Activated T-helper 2 cell treated with anti-CD3 and anti-CD28 coated beads, Interferon-gamma antibody, Interleukin-2, Interleukin-4, amounts not matched to agents 10 μg/mL and 5 μg/mL and 100 μg/mL, durations not matched to agents 14 hours and 24 hours and 36 hours (primary cell): ENCODE measurements around the gene RAB3D. TPM values are rescaled to one million over a fixed set of nuclear protein-coding genes. Genes with fewer than 3 reads are reported as not detected.
"Not testable (repeated sequence)": the region's sequence is repeated elsewhere in the genome, so short reads cannot be mapped to it uniquely, and the experiment has no call there.

Experiments
- DNase-seq: peaks from one replicate; pipeline ENCODE4 v3.0.0; 2021; ENCODE audit warnings: low spot score
- H3K27ac Mint-ChIP-seq: one replicate; pipeline ENCODE4 v1.8.0; 2021; ENCODE audit warnings: mixed read lengths
- H3K27me3 Mint-ChIP-seq: one replicate; pipeline ENCODE4 v1.8.0; 2021; ENCODE audit warnings: low read depth, mixed read lengths
- H3K36me3 Mint-ChIP-seq: one replicate; pipeline ENCODE4 v1.8.0; 2021; ENCODE audit warnings: low read depth, mixed read lengths
- H3K4me1 Mint-ChIP-seq: one replicate; pipeline ENCODE4 v1.8.0; 2021; ENCODE audit warnings: low read depth, mixed read lengths
- H3K4me3 Mint-ChIP-seq: one replicate; pipeline ENCODE4 v1.8.0; 2021; ENCODE audit warnings: low read depth, mild to moderate bottlenecking, moderate library complexity, mixed read lengths
- H3K9me3 Mint-ChIP-seq: one replicate; pipeline ENCODE4 v1.8.0; 2021; ENCODE audit warnings: mixed read lengths
- intact Hi-C: fragments of 100-400 bp; cut with micrococcal nuclease; formaldehyde crosslinking; loops from one replicate; pipeline ENCODE4 v1.15.1; 2023
- total RNA-seq: library from RNA; stranded (reverse); gene quantifications from 2 replicates; pipeline ENCODE4 v1.2.3, GENCODE V29; 2022

The RAB3D gene
- total RNA-seq, 1 donor from 2014 or later, result 9.3 TPM

DNA sequence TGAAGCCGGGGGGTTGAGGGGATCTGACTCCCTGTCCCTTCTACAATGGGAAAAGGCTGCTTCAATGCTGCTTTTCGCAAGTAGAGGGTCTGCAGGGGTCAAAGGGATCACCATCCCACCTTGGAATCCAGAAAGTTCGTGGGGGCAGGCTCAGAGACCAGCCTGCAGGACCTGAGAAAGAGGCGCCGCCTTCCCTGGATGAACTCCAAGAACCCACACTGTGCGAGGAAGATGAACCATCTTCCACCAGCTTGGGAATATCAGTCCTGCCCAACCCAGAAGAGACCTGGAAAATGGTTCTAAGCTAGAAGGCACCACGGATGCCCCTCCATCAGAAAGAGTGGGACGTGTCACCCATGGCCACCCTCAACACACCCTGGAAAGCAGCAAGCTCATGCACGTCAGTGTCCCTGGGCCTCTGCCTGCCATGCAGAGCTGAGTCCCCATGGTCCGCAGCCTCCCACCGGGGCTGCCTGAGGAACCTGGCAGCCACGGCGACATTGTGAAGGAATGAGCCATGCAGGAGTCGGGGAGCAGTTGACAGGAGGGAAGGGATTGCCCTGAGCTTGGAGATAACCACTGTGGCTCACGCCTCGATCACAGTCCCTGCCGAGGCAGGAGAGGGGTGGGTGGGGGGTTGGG lies 14.6 kb downstream of the RAB3D start:
- Mint-ChIP-seq H3K27ac (peak overlapping the region; percentile 87), H3K4me1 (peaks cover 31% of the 10 kb centered on the region), H3K4me3 (peak overlapping the region; percentile 60), H3K36me3 (peaks cover 3% of the 10 kb centered on the region), H3K27me3 (no peaks in the 10 kb centered on the region), H3K9me3 (no peaks in the 10 kb centered on the region)
- DNase-seq, result no peak
- intact Hi-C loops, result no loop called here

DNA sequence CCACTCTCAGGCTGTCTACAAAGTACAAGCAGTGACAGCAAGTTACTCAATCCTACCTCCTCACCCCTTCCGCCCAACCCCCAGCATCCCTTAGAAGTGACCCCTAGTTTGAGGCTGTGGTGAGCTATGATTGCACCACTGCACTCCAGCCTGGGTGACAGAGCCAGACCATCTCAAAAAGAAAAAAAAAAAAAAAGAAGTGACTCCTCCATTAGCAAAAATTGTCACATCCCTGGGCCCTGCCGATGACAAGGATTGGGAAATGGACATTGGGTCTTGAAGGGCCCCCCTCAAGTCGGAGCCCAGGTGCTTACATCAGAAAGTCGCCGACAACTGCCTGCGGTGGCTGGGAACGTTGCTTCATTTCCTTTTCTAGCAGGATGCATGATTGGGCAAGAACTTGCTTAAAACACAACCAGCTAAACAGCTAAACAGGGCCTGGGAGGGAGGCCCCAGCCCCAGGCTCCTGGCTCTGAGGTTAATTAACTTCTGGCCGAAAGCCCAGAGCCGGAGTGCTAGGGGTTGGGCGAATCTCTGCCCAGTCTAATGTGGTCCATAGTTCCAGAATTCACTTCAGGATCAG lies 15.3 kb downstream of the RAB3D start:
- no peaks in the 10 kb centered on the region for H3K27me3 Mint-ChIP-seq
- H3K27ac Mint-ChIP-seq, result peak overlapping the region; percentile 87
- peak overlapping the region; percentile 60 for H3K4me3 Mint-ChIP-seq
- peaks cover 3% of the 10 kb centered on the region for H3K36me3 Mint-ChIP-seq
- H3K9me3 Mint-ChIP-seq, result no peaks in the 10 kb centered on the region
- DNase-seq, result peak; percentile 41
- intact Hi-C loops, result no loop called here
- H3K4me1 Mint-ChIP-seq, result peaks cover 31% of the 10 kb centered on the region

DNA sequence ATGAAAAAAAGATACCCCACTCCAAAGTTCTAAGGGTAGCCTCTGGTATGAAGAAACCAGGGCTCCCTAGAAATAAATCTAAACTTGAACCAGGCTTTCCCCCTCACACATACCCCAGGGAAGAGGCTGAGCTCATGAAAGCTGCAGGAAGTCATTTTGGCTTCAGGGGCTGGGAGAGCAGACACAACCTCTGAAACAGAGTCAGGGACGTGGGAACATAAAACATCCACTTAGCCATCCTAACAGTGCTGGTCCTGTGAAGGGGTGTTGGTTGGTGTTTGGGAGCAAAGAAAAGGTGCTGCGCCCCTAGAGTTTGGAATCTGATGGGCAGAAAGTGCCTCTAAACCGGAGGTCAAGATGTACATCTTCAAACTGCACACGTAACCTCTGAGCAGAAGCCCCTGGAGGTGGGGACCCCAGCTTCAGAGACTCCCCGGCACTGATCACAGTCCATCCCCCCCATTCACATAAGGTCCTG lies 15.8 kb downstream of the RAB3D start:
- DNase-seq, result no peak
- intact Hi-C loops, result no loop called here
- H3K27ac Mint-ChIP-seq, result peak overlapping the region; percentile 87
- H3K36me3 Mint-ChIP-seq, result peaks cover 3% of the 10 kb centered on the region
- H3K9me3 Mint-ChIP-seq, result no peaks in the 10 kb centered on the region
- peak overlapping the region; percentile 60 for H3K4me3 Mint-ChIP-seq
- H3K4me1 Mint-ChIP-seq, result peaks cover 31% of the 10 kb centered on the region
- no peaks in the 10 kb centered on the region for H3K27me3 Mint-ChIP-seq

DNA sequence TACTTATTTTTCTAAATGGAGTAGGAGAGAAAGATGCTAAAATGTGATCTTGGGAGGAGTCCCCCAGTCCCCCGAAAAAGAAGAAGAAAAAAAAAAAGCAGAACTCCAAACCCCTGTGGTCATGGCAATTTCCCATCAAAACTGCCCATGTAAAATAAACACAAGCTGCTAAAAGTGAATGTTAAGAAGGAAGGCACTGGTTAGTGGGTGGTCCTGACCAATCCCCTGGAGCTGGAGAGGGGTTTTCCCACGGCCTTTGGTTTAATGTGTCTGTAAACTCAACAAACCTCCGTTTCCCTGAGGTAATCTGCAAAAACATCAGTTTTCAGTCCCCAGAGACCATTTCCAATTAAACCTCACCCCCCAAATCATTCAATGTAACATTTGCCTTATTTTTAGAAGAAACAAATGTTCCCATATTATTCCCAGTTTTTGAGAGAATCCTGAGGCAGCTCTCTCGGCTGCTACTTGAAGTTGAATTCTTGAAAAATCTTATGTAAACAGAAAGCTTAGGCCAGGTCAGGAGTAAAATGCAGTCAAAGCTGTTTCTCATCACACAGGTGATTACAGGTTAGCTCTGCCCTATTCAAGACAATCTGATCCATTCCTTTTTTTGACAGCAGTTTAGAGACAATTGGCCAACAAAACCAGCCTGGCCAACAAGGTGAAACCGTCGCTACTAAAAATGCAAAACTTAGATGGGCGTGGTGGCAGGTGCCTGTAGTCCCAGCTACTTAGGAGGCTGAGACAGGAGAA lies 17.0 kb downstream of the RAB3D start:
- Mint-ChIP-seq H3K4me1 (peaks cover 31% of the 10 kb centered on the region), H3K27me3 (no peaks in the 10 kb centered on the region), H3K9me3 (no peaks in the 10 kb centered on the region), H3K36me3 (peaks cover 3% of the 10 kb centered on the region), H3K27ac (no peak overlapping the region), H3K4me3 (no peak overlapping the region)
- intact Hi-C loops, result no loop called here
- DNase-seq, result no peak

DNA sequence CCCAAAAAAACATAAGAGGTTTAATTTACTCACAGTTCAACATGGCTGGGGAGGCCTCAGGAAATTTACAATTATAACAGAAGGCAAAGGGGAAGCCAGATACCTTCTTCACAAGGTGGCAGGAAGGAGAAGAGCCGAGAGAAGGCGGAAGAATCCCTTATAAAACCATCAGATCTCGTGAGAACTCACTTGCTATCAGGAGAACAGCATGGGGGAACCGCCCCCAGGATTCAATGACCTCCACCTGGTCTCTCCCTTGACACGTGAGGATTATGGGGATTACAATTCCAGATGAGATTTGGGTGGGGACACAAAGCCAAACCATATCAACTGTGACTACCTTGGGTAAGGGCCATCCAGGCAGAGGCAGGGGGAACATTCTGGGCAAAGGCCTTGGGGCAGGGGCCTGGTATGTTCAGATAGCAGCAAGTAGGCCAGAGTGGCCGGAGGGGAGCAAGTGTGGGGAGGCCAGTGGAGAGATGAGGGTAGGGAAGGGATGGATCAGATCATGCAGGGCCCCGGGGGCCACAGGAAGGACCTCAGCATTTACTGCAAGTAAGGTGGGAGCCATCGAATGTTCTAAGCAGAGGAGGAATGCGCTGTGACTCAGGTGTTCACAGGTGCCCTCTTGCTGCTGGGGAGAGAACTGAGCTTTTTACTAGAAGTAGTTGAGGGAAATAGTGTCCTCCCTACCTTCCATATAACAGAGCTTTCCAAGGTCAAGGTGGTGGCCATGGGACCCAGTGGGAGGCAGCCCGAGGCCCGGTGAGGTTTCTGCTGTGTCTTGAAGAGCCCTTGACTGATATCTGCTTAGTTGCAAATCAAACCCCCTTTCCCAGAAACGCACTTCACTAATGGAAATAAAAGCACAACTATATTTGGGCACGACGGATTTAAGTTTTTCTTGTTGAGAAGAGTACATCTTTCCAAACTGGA lies 18.0 kb downstream of the RAB3D start:
- DNase-seq, result no peak
- no peaks in the 10 kb centered on the region for H3K27me3 Mint-ChIP-seq
- no peak overlapping the region for H3K27ac Mint-ChIP-seq
- no peak overlapping the region for H3K4me3 Mint-ChIP-seq
- intact Hi-C loops, result no loop called here
- no peaks in the 10 kb centered on the region for H3K9me3 Mint-ChIP-seq
- H3K36me3 Mint-ChIP-seq, result no peaks in the 10 kb centered on the region
- peaks cover 31% of the 10 kb centered on the region for H3K4me1 Mint-ChIP-seq

DNA sequence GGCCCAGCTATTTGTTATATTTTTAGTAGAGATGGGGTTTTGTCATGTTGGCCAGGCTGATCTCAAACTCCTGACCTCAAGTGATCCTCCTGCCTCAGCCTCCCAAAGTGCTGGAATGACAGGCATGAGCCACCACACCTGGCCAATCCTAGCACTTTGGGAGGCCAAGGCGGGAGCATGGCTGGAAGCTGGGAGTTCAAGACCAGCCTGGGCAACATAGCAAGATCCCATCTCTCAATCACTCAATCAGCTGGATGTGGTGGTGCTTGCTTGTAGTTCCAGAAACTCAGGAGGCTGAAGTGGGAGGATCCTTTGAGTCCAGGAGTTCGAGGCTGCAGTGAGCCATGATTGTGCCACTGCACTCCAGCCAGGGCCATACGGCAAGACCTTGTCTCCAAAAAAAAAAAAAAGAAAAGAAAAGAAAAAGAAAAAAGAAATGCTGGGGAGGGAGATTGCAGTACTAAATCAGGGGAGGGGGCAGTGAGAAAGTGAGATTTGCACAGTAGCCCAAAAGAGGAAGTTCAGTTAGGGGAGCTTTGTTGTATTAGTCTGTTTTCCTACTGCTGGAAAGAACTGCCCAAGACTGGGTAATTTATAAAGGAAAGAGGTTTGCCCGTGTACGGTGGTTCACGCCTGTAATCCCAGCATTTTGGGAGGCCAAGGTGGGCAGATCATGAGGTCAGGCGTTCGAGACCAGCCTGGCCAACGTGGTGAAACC lies 19.0 kb downstream of the RAB3D start:
- DNase-seq, H3K27ac Mint-ChIP-seq, H3K4me3 Mint-ChIP-seq, H3K27me3 Mint-ChIP-seq, intact Hi-C loops, H3K36me3 Mint-ChIP-seq, H3K9me3 Mint-ChIP-seq: not testable (repeated sequence)
- peaks cover 28% of the 10 kb centered on the region for H3K4me1 Mint-ChIP-seq

DNA sequence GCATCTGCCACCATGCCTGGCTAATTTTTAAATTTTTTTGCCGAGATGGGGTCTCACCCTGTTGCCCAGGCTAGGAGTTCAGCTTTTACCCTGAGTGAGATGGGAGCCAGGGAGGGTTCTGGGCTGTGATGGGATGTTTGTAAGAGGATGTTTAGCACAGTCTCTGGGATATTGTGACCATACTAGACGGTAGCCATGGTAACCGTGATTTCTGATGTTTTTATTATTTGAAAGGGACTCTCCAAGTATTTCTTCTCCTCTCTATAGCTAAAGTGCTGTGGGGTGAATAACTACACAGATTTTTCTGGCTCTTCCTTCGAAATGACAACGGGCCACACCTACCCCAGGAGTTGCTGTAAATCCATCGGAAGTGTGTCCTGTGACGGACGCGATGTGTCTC lies 33.1 kb downstream of the RAB3D start:
- H3K36me3 Mint-ChIP-seq, result no peaks in the 10 kb centered on the region
- no peak overlapping the region for H3K27ac Mint-ChIP-seq
- intact Hi-C loops, result no loop called here
- no peaks in the 10 kb centered on the region for H3K4me1 Mint-ChIP-seq
- no peak for DNase-seq
- H3K9me3 Mint-ChIP-seq, result no peaks in the 10 kb centered on the region
- no peak overlapping the region for H3K4me3 Mint-ChIP-seq
- peaks cover 3% of the 10 kb centered on the region for H3K27me3 Mint-ChIP-seq

DNA sequence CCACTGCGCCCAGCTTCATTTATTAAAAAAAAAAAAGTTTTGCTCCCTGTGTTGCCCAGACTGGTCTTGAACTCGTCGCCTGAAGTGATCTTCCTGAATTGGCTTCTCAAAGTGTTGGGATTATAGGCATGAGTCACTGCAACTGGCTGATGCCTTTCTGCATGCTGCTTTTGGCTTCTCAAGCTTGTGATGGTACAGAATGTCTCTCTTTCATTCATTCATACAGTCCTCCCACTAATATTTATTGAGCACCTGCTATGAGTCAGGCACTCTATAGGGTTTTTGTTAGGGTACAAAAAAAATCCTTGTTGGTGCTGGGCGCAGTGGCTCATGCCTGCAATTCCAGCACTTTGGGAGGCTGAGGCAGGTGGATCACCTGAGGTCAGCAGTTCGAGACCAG lies 34.5 kb downstream of the RAB3D start:
- DNase-seq, result no peak
- intact Hi-C loops, result no loop called here
- Mint-ChIP-seq H3K4me1 (no peaks in the 10 kb centered on the region), H3K27me3 (peaks cover 3% of the 10 kb centered on the region), H3K9me3 (no peaks in the 10 kb centered on the region), H3K36me3 (no peaks in the 10 kb centered on the region), H3K27ac (no peak overlapping the region), H3K4me3 (no peak overlapping the region)

DNA sequence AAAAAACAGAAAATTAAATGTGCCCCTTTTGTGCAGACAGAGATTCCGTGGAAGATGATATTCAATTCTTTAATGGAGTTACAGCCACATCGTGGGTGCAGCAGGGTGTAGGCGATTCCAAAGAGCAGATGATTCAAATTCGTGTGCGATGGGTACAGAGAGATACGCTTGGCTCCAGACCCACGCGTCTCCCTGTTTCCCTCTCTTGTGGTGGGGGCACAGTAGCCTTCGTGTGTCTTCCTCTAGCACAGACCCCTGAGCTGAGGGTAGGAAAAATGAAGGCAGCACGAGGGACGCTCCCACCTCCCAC lies 38.7 kb downstream of the RAB3D start:
- no peak overlapping the region for H3K4me3 Mint-ChIP-seq
- H3K27me3 Mint-ChIP-seq, result peaks cover 9% of the 10 kb centered on the region
- intact Hi-C loops, result no loop called here
- DNase-seq, result no peak
- H3K36me3 Mint-ChIP-seq, result no peaks in the 10 kb centered on the region
- H3K9me3 Mint-ChIP-seq, result no peaks in the 10 kb centered on the region
- no peak overlapping the region for H3K27ac Mint-ChIP-seq
- H3K4me1 Mint-ChIP-seq, result no peaks in the 10 kb centered on the region

DNA sequence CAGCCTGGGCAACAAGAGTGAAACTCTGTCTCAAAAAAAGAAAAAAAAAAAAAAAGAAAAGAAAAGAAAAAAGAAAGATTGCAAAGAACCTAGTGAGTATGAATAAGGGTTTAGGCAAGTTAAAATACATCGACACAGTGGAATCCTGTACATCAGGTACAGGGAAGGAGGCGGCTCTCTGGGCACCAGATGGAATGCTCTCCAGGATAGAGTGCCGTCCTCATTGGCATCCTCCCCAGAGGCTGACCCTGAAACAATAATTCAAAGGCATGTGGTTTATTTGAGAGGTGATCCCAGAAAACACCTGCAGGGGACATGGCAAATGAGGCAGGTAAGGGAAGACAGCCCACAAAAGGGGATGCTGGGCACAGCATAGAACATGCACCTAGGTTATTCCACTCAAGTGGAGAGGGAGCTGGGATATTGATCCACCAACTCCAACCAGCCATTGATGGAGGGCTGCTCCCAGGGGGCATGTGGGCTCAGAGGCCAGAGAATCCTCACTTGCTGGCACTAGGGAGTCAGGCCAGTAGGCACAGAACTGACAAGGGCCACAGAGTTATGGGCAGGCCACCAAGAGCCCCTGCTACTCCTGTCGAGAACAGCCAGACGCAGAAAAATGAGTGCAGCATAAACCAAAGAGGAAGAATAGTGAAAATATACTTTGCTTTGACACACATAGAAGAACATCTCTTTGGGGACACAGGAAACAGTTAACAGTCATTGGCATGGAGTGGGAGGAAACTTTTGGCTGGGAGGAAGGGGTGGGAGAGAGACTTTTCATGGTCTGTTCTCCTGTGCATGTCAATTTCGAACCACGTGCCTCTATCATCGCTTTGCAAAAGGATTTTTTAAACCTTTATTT lies 39.3 kb downstream of the RAB3D start:
- no peaks in the 10 kb centered on the region for H3K9me3 Mint-ChIP-seq
- intact Hi-C loops, result loop anchor here (5.0 to 10.0 kb wide), 2 partner anchors 37 to 75 kb away; partner anchors contain the start of genes RAB3D and SWSAP1
- H3K36me3 Mint-ChIP-seq, result no peaks in the 10 kb centered on the region
- no peaks in the 10 kb centered on the region for H3K4me1 Mint-ChIP-seq
- peaks cover 11% of the 10 kb centered on the region for H3K27me3 Mint-ChIP-seq
- no peak overlapping the region for H3K4me3 Mint-ChIP-seq
- no peak overlapping the region for H3K27ac Mint-ChIP-seq
- no peak for DNase-seq

DNA sequence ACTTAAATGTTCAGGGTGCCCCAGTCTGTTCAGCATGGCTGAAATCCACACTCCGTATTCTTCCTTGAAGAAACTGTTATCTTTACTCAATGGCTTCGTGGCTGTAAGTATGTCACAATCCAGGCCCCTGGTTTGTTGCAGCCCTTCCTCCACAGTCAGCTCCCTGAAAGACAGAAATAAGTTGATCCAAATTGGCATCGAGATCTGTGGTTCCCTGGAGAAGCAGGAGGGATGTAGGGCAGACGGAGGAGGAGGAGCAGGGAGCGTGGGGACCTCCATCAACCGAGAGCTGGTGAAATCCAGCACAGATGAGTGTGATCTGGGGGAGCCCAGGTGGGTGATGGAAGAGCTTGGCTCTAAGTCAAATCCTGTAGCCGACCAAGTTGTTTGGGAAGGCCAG lies 43.2 kb downstream of the RAB3D start:
- peaks cover 18% of the 10 kb centered on the region for H3K27me3 Mint-ChIP-seq
- H3K9me3 Mint-ChIP-seq, result no peaks in the 10 kb centered on the region
- DNase-seq, result no peak
- intact Hi-C loops, result loop anchor here (5.0 to 10.0 kb wide), 2 partner anchors 41 to 79 kb away; partner anchors contain the start of genes RAB3D and SWSAP1
- H3K36me3 Mint-ChIP-seq, result no peaks in the 10 kb centered on the region
- H3K27ac Mint-ChIP-seq, result no peak overlapping the region
- no peak overlapping the region for H3K4me3 Mint-ChIP-seq
- H3K4me1 Mint-ChIP-seq, result peaks cover 9% of the 10 kb centered on the region
